Mammary epithelial cell (primary cell): ENCODE results near the gene KAZALD1.

Experiments
- CTCF ChIP-seq, 2 donors: IDR thresholded peaks in 1 of 2; conservative IDR thresholded peaks in 1 of 2; 2 replicates each; pipeline ENCODE4 v1.5.1; 2011 to 2012; ENCODE audit warnings: inconsistent platforms in 2 of 2, low read length in 2 of 2, mild to moderate bottlenecking in 2 of 2, control low read depth in 1 of 2, low read depth in 1 of 2; ENCODE audit not compliant: insufficient read depth in 1 of 2; ENCODE audit errors: extremely low read depth in 1 of 2
- EZH2 ChIP-seq: IDR thresholded peaks from 2 replicates; pipeline ENCODE4 v1.6.1; 2012; ENCODE audit warnings: low read length, inconsistent platforms, borderline replicate concordance

GRCh38 chr10:101054351-101054750, 7.4 kb upstream of the KAZALD1 start:
- TF ChIP-seq CTCF (conservative IDR thresholded peaks at IDR 0.05 in 1 of 2, IDR thresholded peaks at IDR 0.05 in 1 of 2; ENCODE audit: extremely low read depth in 1 of 2, insufficient read depth in 1 of 2, low read depth in 1 of 2, low read length in 2 of 2) = no peak
- TF ChIP-seq EZH2 = no peak
